WTC11 (cell line): ENCODE data around the gene DNAJC7. TPM values are rescaled to one million over a fixed set of nuclear protein-coding genes. Genes with fewer than 3 reads are reported as not detected.
"Not testable (repeated sequence)": the region's sequence is repeated elsewhere in the genome, so short reads cannot be mapped to it uniquely, and the experiment has no call there.

Experiments
- ATAC-seq: fragments of 200-7000 bp; cut with Tn5 transposase; 2 replicates; pipeline ENCODE4 v1.10.0; 2021; ENCODE audit warnings: mild to moderate bottlenecking, moderate library complexity
- CTCF ChIA-PET: fragments of 300-600 bp; sonication (Branson Sonifier 250); formaldehyde crosslinking; loops from one replicate; lab custom pipeline; 2021; ENCODE audit warnings: antibody characterized with exemption; lab: Charles Lee
- POLR2A ChIA-PET: fragments of 350-600 bp; sonication (Branson Sonifier 250); formaldehyde crosslinking; loops from one replicate; lab custom pipeline; 2021; ENCODE audit warnings: antibody characterized with exemption; lab: Charles Lee
- DNase-seq: peaks from one replicate; pipeline ENCODE4 v3.0.0; 2021; ENCODE audit warnings: low spot score
- H3K27ac Mint-ChIP-seq: 2 replicates; pipeline ENCODE4 v1.8.0; 2021; ENCODE audit warnings: mixed read lengths
- H3K27me3 Mint-ChIP-seq: 2 replicates; pipeline ENCODE4 v1.8.0; 2021; ENCODE audit warnings: low read depth, mild to moderate bottlenecking, moderate library complexity, mixed read lengths
- H3K36me3 Mint-ChIP-seq: 2 replicates; pipeline ENCODE4 v1.8.0; 2021; ENCODE audit warnings: mixed read lengths
- H3K4me1 Mint-ChIP-seq: 2 replicates; pipeline ENCODE4 v1.8.0; 2022; ENCODE audit warnings: mixed read lengths
- H3K4me3 Mint-ChIP-seq: 2 replicates; pipeline ENCODE4 v1.8.0; 2021; ENCODE audit warnings: mild to moderate bottlenecking, moderate library complexity, mixed read lengths
- H3K9me3 Mint-ChIP-seq: 2 replicates; pipeline ENCODE4 v1.8.0; 2021; ENCODE audit warnings: mixed read lengths
- CBFB ChIP-seq: sonication (generic); formaldehyde crosslinking; IDR thresholded peaks from 2 replicates; pipeline ENCODE4 v1.8.1; 2022; ENCODE audit warnings: mild to moderate bottlenecking, low read depth, missing genetic modification reagents
- EMX1 ChIP-seq: fragments of 250-450 bp; sonication (Bioruptor Pico); IDR thresholded peaks from 2 replicates; pipeline ENCODE4 v1.8.0; 2021; ENCODE audit warnings: mild to moderate bottlenecking
- FOXJ3 ChIP-seq: sonication (generic); formaldehyde crosslinking; IDR thresholded peaks from 2 replicates; pipeline ENCODE4 v1.9.0; 2021; ENCODE audit warnings: missing genetic modification reagents, mild to moderate bottlenecking, borderline replicate concordance
- FOXP1 ChIP-seq: sonication (generic); formaldehyde crosslinking; IDR thresholded peaks from 2 replicates; pipeline ENCODE4 v1.8.0; 2022; ENCODE audit warnings: missing genetic modification reagents, mild to moderate bottlenecking, moderate library complexity, borderline replicate concordance
- GABPB1 ChIP-seq: sonication (generic); formaldehyde crosslinking; IDR thresholded peaks from 2 replicates; pipeline ENCODE4 v1.8.1; 2023; ENCODE audit warnings: mild to moderate bottlenecking, missing genetic modification reagents
- JUN ChIP-seq: sonication (generic); formaldehyde crosslinking; IDR thresholded peaks from 2 replicates; pipeline ENCODE4 v1.8.0; 2023; ENCODE audit warnings: mild to moderate bottlenecking, missing genetic modification reagents
- KAT7 ChIP-seq: sonication (generic); formaldehyde crosslinking; IDR thresholded peaks from 2 replicates; pipeline ENCODE4 v1.8.1; 2023; ENCODE audit warnings: missing genetic modification reagents, mild to moderate bottlenecking, borderline replicate concordance
- RORB ChIP-seq: fragments of 250-450 bp; sonication (Bioruptor Pico); IDR thresholded peaks from 2 replicates; pipeline ENCODE4 v1.9.0; 2021; ENCODE audit warnings: mild to moderate bottlenecking
- ZNF219 ChIP-seq: sonication (generic); formaldehyde crosslinking; IDR thresholded peaks from 2 replicates; pipeline ENCODE4 v1.8.0; 2023; ENCODE audit warnings: missing genetic modification reagents, mild to moderate bottlenecking, borderline replicate concordance
- ZNF423 ChIP-seq: fragments of 250-450 bp; sonication (Bioruptor Pico); IDR thresholded peaks from 2 replicates; pipeline ENCODE4 v2.1.2; 2022; ENCODE audit warnings: mild to moderate bottlenecking, moderate library complexity
- ZNF671 ChIP-seq: fragments of 250-450 bp; sonication (Bioruptor Pico); IDR thresholded peaks from 2 replicates; pipeline ENCODE4 v1.8.0; 2021; ENCODE audit warnings: mild to moderate bottlenecking
- total RNA-seq: library from RNA; stranded (reverse); gene quantifications from 3 replicates; pipeline ENCODE4 v1.2.3, GENCODE V29; 2021
- TF ChIP-seq, protein P1 (sequence below): sonication (generic); formaldehyde crosslinking; conservative IDR thresholded peaks from 2 replicates; pipeline ENCODE4 v1.8.1; 2022; ENCODE audit warnings: mild to moderate bottlenecking, missing genetic modification reagents
- TF ChIP-seq, protein P2 (sequence below): fragments of 250-450 bp; sonication (Bioruptor Pico); IDR thresholded peaks from 2 replicates; pipeline ENCODE4 v2.1.2; 2022; ENCODE audit warnings: mild to moderate bottlenecking, moderate library complexity
- TF ChIP-seq, protein P3 (sequence below): sonication (generic); formaldehyde crosslinking; IDR thresholded peaks from 2 replicates; pipeline ENCODE4 v1.8.1; 2022; ENCODE audit warnings: low read depth, missing genetic modification reagents, borderline replicate concordance
- TF ChIP-seq, protein P4 (sequence below): sonication (generic); formaldehyde crosslinking; IDR thresholded peaks from 2 replicates; pipeline ENCODE4 v1.8.1; 2022; ENCODE audit warnings: mild to moderate bottlenecking, missing genetic modification reagents, moderate library complexity, borderline replicate concordance
- TF ChIP-seq, protein P5 (sequence below): fragments of 250-450 bp; sonication (Bioruptor Pico); IDR thresholded peaks from 2 replicates; pipeline ENCODE4 v1.9.0; 2021; ENCODE audit warnings: moderate library complexity, mild to moderate bottlenecking, inconsistent platforms, borderline replicate concordance
- TF ChIP-seq, protein P6 (sequence below): sonication (generic); formaldehyde crosslinking; IDR thresholded peaks from 2 replicates; pipeline ENCODE4 v1.8.1; 2023; ENCODE audit warnings: mild to moderate bottlenecking, missing genetic modification reagents, moderate library complexity

DNAJC7 gene
- total RNA-seq, 1 experiment from 2014 or later, result 140 TPM

DNA sequence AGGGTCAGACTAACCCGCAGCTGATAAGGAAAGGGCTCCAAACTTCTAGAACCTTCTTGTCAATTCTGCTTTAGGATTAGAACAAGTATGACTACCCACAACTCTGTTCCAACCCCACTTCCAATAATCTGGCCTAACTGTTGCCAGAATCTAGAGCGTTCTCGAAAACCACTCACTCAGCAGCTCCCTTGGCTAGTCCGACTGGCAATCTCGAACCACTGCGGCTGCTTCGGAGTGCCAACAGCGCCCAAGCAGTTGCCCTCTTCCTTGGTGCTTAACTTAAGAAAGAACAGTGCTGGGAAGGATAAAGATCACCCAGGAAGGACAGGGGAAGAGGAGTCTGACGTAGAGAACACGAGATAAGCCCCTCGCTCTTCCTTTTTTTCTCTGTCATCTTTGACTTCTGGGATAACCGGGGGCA, 818 bp downstream of the DNAJC7 start:
- ChIA-PET POLR2A (interaction anchor here (0.9 to 3.1 kb wide), 5 partner anchors 8 to 205 kb away, joined by 3 to 13 read pairs (median 6); partner anchors contain the start of genes ODAD4 and P3H4), CTCF (interaction anchor here (0.6 to 6.8 kb wide), 6 partner anchors 10 to 230 kb away, joined by 3 to 108 read pairs (median 6); partner anchors contain the start of gene JUP)
- Mint-ChIP-seq H3K4me1 (peaks cover 60% of the 10 kb centered on the region), H3K4me3 (peak overlapping the region; percentile 95), H3K9me3 (0 out of 2 replicates have a peak, but pooled peaks cover 4% of the 10 kb centered on the region), H3K36me3 (peaks cover 6% of the 10 kb centered on the region)
- no peak for ATAC-seq
- DNase-seq, result no peak
- no peak for TF ChIP-seq FOXJ3 (CRISPR knock-in tag)
- TF ChIP-seq CBFB, result no peak
- TF ChIP-seq, protein P1, sequence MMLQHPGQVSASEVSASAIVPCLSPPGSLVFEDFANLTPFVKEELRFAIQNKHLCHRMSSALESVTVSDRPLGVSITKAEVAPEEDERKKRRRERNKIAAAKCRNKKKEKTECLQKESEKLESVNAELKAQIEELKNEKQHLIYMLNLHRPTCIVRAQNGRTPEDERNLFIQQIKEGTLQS, result no peak
- no peak for TF ChIP-seq FOXP1 (CRISPR knock-in tag)
- TF ChIP-seq, protein P2, sequence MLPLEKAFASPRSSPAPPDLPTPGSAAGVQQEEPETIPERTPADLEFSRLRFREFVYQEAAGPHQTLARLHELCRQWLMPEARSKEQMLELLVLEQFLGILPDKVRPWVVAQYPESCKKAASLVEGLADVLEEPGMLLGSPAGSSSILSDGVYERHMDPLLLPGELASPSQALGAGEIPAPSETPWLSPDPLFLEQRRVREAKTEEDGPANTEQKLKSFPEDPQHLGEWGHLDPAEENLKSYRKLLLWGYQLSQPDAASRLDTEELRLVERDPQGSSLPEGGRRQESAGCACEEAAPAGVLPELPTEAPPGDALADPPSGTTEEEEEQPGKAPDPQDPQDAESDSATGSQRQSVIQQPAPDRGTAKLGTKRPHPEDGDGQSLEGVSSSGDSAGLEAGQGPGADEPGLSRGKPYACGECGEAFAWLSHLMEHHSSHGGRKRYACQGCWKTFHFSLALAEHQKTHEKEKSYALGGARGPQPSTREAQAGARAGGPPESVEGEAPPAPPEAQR (CRISPR knock-in tag), result no peak
- TF ChIP-seq, protein P3, sequence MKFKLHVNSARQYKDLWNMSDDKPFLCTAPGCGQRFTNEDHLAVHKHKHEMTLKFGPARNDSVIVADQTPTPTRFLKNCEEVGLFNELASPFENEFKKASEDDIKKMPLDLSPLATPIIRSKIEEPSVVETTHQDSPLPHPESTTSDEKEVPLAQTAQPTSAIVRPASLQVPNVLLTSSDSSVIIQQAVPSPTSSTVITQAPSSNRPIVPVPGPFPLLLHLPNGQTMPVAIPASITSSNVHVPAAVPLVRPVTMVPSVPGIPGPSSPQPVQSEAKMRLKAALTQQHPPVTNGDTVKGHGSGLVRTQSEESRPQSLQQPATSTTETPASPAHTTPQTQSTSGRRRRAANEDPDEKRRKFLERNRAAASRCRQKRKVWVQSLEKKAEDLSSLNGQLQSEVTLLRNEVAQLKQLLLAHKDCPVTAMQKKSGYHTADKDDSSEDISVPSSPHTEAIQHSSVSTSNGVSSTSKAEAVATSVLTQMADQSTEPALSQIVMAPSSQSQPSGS (CRISPR knock-in tag), result no peak
- TF ChIP-seq GABPB1 (CRISPR knock-in tag), result no peak
- no peak for TF ChIP-seq ZNF671
- no peak for TF ChIP-seq ZNF423 (CRISPR knock-in tag)
- TF ChIP-seq ZNF219 (CRISPR knock-in tag), result no peak
- TF ChIP-seq, protein P4, sequence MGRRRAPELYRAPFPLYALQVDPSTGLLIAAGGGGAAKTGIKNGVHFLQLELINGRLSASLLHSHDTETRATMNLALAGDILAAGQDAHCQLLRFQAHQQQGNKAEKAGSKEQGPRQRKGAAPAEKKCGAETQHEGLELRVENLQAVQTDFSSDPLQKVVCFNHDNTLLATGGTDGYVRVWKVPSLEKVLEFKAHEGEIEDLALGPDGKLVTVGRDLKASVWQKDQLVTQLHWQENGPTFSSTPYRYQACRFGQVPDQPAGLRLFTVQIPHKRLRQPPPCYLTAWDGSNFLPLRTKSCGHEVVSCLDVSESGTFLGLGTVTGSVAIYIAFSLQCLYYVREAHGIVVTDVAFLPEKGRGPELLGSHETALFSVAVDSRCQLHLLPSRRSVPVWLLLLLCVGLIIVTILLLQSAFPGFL (CRISPR knock-in tag), result no peak
- TF ChIP-seq, protein P5, sequence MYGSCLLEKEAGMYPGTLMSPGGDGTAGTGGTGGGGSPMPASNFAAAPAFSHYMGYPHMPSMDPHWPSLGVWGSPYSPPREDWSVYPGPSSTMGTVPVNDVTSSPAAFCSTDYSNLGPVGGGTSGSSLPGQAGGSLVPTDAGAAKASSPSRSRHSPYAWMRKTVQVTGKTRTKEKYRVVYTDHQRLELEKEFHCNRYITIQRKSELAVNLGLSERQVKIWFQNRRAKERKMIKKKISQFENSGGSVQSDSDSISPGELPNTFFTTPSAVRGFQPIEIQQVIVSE (CRISPR knock-in tag), result no peak
- no peak for TF ChIP-seq KAT7 (CRISPR knock-in tag)
- no peak for TF ChIP-seq RORB (CRISPR knock-in tag)
- TF ChIP-seq, protein P6, sequence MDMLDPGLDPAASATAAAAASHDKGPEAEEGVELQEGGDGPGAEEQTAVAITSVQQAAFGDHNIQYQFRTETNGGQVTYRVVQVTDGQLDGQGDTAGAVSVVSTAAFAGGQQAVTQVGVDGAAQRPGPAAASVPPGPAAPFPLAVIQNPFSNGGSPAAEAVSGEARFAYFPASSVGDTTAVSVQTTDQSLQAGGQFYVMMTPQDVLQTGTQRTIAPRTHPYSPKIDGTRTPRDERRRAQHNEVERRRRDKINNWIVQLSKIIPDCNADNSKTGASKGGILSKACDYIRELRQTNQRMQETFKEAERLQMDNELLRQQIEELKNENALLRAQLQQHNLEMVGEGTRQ, result no peak
- TF ChIP-seq JUN (CRISPR knock-in tag), result no peak
- TF ChIP-seq EMX1 (CRISPR knock-in tag), result no peak
- TF ChIP-seq, all 79 proteins: peak for 0
- Mint-ChIP-seq H3K27me3 (no peaks in the 10 kb centered on the region), H3K27ac (peak overlapping the region; percentile 100)

DNA sequence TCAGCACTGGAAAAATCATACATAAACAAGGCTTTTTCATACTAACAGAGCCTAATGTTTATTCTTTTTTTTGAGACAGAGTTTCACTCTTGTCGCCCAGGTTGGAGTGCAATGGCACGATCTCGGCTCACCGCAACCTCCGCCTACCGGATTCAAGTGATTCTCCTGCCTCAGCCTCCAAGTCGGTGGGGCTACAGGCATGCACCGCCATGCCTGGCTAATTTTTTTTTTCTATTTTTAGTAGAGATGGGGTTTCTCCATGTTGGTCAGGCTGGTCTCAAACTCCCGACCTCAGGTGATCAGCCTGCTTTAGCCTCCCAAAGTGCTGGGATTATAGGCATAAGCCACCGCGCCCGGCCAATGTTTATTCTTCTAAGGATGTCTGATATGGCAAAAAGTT, 3.5 kb downstream of the DNAJC7 start:
- H3K9me3 Mint-ChIP-seq, ATAC-seq, H3K27me3 Mint-ChIP-seq, POLR2A ChIA-PET, DNase-seq, H3K4me3 Mint-ChIP-seq: not testable (repeated sequence)
- H3K27ac Mint-ChIP-seq, result peak overlapping the region; percentile 95
- peaks cover 18% of the 10 kb centered on the region for H3K36me3 Mint-ChIP-seq
- CTCF ChIA-PET, result interaction anchor here (1.0 to 2.5 kb wide), 2 partner anchors 15 to 88 kb away, joined by 3 to 10 read pairs; no protein-coding TSS in a partner anchor
- H3K4me1 Mint-ChIP-seq, result peaks cover 59% of the 10 kb centered on the region

DNA sequence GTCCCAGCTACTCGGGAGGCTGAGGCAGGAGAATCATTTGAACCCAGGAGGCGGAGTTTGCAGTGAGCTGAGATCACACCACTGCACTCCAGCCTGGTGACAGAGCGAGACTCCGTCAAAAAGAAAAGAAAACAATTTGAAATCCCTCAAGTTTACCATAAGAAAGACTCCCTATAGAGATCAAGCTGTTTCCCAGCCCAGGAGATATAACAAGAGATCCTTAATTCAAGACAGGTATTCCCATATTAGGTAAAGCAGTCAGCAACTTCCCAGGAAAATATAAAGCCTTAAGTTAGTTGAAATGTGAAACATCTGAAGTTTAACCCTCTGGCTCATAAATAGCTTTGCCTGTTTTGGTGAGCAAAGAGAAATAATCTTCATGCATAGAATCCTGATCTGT, 4.9 kb downstream of the DNAJC7 start:
- CTCF ChIA-PET, result interaction anchor here (0.8 to 2.5 kb wide), 6 partner anchors 13 to 226 kb away, joined by 3 to 10 read pairs (median 5); partner anchors contain the start of gene JUP
- POLR2A ChIA-PET, result interaction anchor here (1.1 kb wide), 1 partner anchor 46 kb away, joined by 3 read pairs; no protein-coding TSS in a partner anchor
- not testable (repeated sequence) for H3K27me3 Mint-ChIP-seq, H3K9me3 Mint-ChIP-seq, DNase-seq
- peaks cover 51% of the 10 kb centered on the region for H3K4me1 Mint-ChIP-seq
- ATAC-seq, result peak; percentile 53
- peaks cover 18% of the 10 kb centered on the region for H3K36me3 Mint-ChIP-seq
- H3K27ac Mint-ChIP-seq, result peak overlapping the region; percentile 95
- H3K4me3 Mint-ChIP-seq, result peak overlapping the region; percentile 37
